ENCODE measurements around the gene ENC1.

ENC1 gene

DNA sequence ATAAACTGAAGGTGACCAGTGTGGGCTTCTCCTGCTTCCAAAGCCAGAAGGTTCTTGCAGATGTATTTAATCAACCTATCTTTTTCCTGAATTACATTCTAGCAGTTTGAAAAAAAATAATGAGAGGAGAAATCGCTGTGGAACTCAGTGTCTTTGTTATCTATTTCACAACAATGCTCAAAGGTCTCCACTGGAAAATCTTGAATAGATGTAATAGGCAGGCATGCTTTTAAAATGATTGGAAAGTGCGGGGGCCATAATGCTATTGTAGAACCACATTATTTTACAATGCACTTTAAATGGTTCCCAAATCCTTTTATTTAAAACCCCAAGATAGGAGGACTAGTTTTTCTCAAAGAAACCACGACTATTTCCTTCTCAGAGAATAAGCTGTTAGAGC lies 23.3 kb downstream of the ENC1 start:
- DNase-seq, result no peak
- no peaks in the 10 kb centered on the region for H3K4me1 ChIP-seq (ENCODE audit: control insufficient read depth in 1 of 2, insufficient read depth in 2 of 2, low read length in 2 of 2)
- no peak overlapping the region for H3K9ac ChIP-seq (ENCODE audit: low read length)
- H3K14ac ChIP-seq (ENCODE audit: low read length), result no peak overlapping the region
- no peak overlapping the region for H4K8ac ChIP-seq (ENCODE audit: low read depth, low read length)
- no peak overlapping the region for H3K27ac ChIP-seq (ENCODE audit: low read depth, low read length)
- no peak overlapping the region for H4K91ac ChIP-seq (ENCODE audit: low read depth, low read length)
- no peaks in the 10 kb centered on the region for H3K36me3 ChIP-seq (ENCODE audit: control insufficient read depth in 1 of 2, insufficient read depth in 2 of 2, low read length in 2 of 2)
- no peak overlapping the region for H3K4me2 ChIP-seq (ENCODE audit: low read length)
- H3K9me3 ChIP-seq (ENCODE audit: insufficient read depth, low read depth, low read length), result peaks cover 2% of the 10 kb centered on the region
- peaks cover 2% of the 10 kb centered on the region for H3K79me1 ChIP-seq (ENCODE audit: low read length)
- H4K12ac ChIP-seq (ENCODE audit: low read depth, low read length), result no peak overlapping the region
- no CpG with 5 or more reads among the region's 3 CpGs for WGBS (ENCODE audit: extremely low coverage, insufficient coverage, insufficient read length)
- no peak overlapping the region for H2BK120ac ChIP-seq (ENCODE audit: insufficient read depth, low read length, poor library complexity)
- no peaks in the 10 kb centered on the region for H3K79me2 ChIP-seq (ENCODE audit: control insufficient read depth, insufficient read depth, low read length, poor library complexity)
- no peaks in the 10 kb centered on the region for H3K27me3 ChIP-seq (ENCODE audit: insufficient read depth, low read length)
- H3K23ac ChIP-seq (ENCODE audit: low read length), result no peak overlapping the region
- no peak overlapping the region for H2AFZ ChIP-seq (ENCODE audit: insufficient read depth, low read length, poor library complexity)
- H2AK5ac ChIP-seq (ENCODE audit: low read length), result no peak overlapping the region
- no peak overlapping the region for H3K4me3 ChIP-seq (ENCODE audit: low read depth, low read length)
- H3K18ac ChIP-seq (ENCODE audit: low read length), result no peak overlapping the region
- no peak overlapping the region for H2BK12ac ChIP-seq (ENCODE audit: low read length)
- no peak overlapping the region for H3K4ac ChIP-seq (ENCODE audit: low read depth, low read length)
- H2BK5ac ChIP-seq (ENCODE audit: low read depth, low read length, poor library complexity), result no peak overlapping the region

DNA sequence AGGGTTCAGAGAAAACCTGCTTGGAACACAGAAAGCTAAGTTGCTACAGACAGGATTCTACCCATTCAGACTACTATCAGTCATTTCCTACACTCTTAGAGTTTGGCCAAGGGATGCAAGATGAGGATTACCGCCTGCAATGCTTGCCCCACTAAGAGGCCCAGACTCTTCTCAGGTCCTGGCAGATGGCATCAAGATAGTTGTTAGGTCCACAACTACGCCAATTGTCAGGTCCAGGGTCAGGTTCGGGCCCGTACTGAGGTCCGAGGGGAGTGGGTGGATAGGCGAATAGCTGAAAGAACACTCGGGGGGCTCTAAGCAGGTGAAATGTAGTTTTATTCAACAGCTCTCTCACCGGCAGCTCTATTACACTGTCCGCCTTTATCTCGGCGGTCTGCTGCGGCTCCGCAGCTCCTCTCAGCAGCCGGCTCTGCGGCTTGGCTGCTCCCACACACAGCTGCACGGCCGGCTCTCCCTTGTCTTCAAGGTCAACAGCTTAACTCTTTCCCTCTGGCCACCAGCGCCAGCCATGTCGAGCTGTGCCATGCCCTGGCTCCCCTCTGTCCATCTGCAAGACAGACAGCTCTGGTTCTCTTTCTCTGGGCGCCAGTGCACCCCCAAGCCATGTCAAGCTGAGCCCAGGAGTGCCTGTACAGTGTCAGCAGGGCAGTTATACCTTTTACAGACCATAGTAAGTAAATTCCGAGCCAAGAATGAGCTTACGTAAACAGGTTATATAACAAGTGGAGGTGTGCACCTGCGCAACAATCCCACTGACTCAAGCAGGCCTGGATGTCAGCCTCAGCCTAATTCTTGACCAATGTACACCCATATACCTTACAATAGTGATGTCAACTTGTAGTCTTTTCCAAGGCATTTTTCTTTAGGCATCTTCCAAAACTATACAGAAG lies 24.0 kb downstream of the ENC1 start:
- no peaks in the 10 kb centered on the region for H3K79me2 ChIP-seq (ENCODE audit: control insufficient read depth, insufficient read depth, low read length, poor library complexity)
- H2BK120ac ChIP-seq (ENCODE audit: insufficient read depth, low read length, poor library complexity), result peak overlapping the region; percentile 18
- WGBS (ENCODE audit: extremely low coverage, insufficient coverage, insufficient read length), result no CpG with 5 or more reads among the region's 23 CpGs
- no peak overlapping the region for H3K14ac ChIP-seq (ENCODE audit: low read length)
- no peak overlapping the region for H3K4me3 ChIP-seq (ENCODE audit: low read depth, low read length)
- H4K8ac ChIP-seq (ENCODE audit: low read depth, low read length), result no peak overlapping the region
- H3K27ac ChIP-seq (ENCODE audit: low read depth, low read length), result no peak overlapping the region
- H3K9me3 ChIP-seq (ENCODE audit: insufficient read depth, low read depth, low read length), result peaks cover 2% of the 10 kb centered on the region
- H3K27me3 ChIP-seq (ENCODE audit: insufficient read depth, low read length), result no peaks in the 10 kb centered on the region
- peak overlapping the region; percentile 1 for H3K4ac ChIP-seq (ENCODE audit: low read depth, low read length)
- peak overlapping the region; percentile 26 for H2BK12ac ChIP-seq (ENCODE audit: low read length)
- H4K12ac ChIP-seq (ENCODE audit: low read depth, low read length), result no peak overlapping the region
- H3K18ac ChIP-seq (ENCODE audit: low read length), result no peak overlapping the region
- H2BK5ac ChIP-seq (ENCODE audit: low read depth, low read length, poor library complexity), result no peak overlapping the region
- peaks cover 2% of the 10 kb centered on the region for H3K79me1 ChIP-seq (ENCODE audit: low read length)
- no peak overlapping the region for H3K23ac ChIP-seq (ENCODE audit: low read length)
- H3K4me2 ChIP-seq (ENCODE audit: low read length), result no peak overlapping the region
- H4K91ac ChIP-seq (ENCODE audit: low read depth, low read length), result peak overlapping the region; percentile 26
- H3K4me1 ChIP-seq (ENCODE audit: control insufficient read depth in 1 of 2, insufficient read depth in 2 of 2, low read length in 2 of 2), result peaks cover 0 to 4% of the 10 kb centered on the region in 2 experiments
- H2AK5ac ChIP-seq (ENCODE audit: low read length), result peak overlapping the region; percentile 55
- no peak for DNase-seq
- no peak overlapping the region for H2AFZ ChIP-seq (ENCODE audit: insufficient read depth, low read length, poor library complexity)
- H3K9ac ChIP-seq (ENCODE audit: low read length), result no peak overlapping the region
- no peaks in the 10 kb centered on the region for H3K36me3 ChIP-seq (ENCODE audit: control insufficient read depth in 1 of 2, insufficient read depth in 2 of 2, low read length in 2 of 2)

DNA sequence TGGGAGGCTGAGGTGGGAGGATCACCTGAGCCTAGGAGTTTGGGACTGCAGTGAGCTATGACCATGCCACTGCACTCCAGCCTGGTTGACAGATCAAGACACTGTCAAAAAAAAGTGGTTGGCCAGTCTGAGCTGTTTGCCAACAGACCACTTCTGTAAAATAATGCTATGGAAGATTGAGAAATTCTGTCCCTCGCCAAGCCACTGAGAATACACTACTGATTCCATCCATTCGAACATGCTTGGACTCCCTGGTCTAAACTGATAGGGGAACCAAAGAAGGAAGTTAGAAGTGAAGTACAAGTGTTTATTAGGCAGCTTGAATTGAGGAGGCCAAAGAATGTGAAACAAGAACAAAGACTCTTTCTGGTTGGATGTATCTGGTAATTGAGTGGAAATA lies 27.2 kb downstream of the ENC1 start:
- H2BK5ac ChIP-seq (ENCODE audit: low read depth, low read length, poor library complexity), result no peak overlapping the region
- H3K14ac ChIP-seq (ENCODE audit: low read length), result no peak overlapping the region
- no peaks in the 10 kb centered on the region for H3K36me3 ChIP-seq (ENCODE audit: control insufficient read depth in 1 of 2, insufficient read depth in 2 of 2, low read length in 2 of 2)
- H2AFZ ChIP-seq (ENCODE audit: insufficient read depth, low read length, poor library complexity), result no peak overlapping the region
- no peak overlapping the region for H3K4me3 ChIP-seq (ENCODE audit: low read depth, low read length)
- no peak overlapping the region for H3K4ac ChIP-seq (ENCODE audit: low read depth, low read length)
- no peak overlapping the region for H3K27ac ChIP-seq (ENCODE audit: low read depth, low read length)
- no peaks in the 10 kb centered on the region for H3K27me3 ChIP-seq (ENCODE audit: insufficient read depth, low read length)
- DNase-seq, result no peak
- no peak overlapping the region for H4K8ac ChIP-seq (ENCODE audit: low read depth, low read length)
- H3K4me2 ChIP-seq (ENCODE audit: low read length), result no peak overlapping the region
- no peak overlapping the region for H4K12ac ChIP-seq (ENCODE audit: low read depth, low read length)
- H3K4me1 ChIP-seq (ENCODE audit: control insufficient read depth in 1 of 2, insufficient read depth in 2 of 2, low read length in 2 of 2), result peaks cover 0 to 4% of the 10 kb centered on the region in 2 experiments
- H2AK5ac ChIP-seq (ENCODE audit: low read length), result no peak overlapping the region
- H3K18ac ChIP-seq (ENCODE audit: low read length), result no peak overlapping the region
- no peaks in the 10 kb centered on the region for H3K9me3 ChIP-seq (ENCODE audit: insufficient read depth, low read depth, low read length)
- no peak overlapping the region for H2BK12ac ChIP-seq (ENCODE audit: low read length)
- peaks cover 1% of the 10 kb centered on the region for H3K79me1 ChIP-seq (ENCODE audit: low read length)
- H4K91ac ChIP-seq (ENCODE audit: low read depth, low read length), result no peak overlapping the region
- H3K9ac ChIP-seq (ENCODE audit: low read length), result no peak overlapping the region
- H3K79me2 ChIP-seq (ENCODE audit: control insufficient read depth, insufficient read depth, low read length, poor library complexity), result no peaks in the 10 kb centered on the region
- WGBS (ENCODE audit: extremely low coverage, insufficient coverage, insufficient read length), result no CpG with 5 or more reads among the region's 2 CpGs
- H3K23ac ChIP-seq (ENCODE audit: low read length), result no peak overlapping the region
- no peak overlapping the region for H2BK120ac ChIP-seq (ENCODE audit: insufficient read depth, low read length, poor library complexity)

DNA sequence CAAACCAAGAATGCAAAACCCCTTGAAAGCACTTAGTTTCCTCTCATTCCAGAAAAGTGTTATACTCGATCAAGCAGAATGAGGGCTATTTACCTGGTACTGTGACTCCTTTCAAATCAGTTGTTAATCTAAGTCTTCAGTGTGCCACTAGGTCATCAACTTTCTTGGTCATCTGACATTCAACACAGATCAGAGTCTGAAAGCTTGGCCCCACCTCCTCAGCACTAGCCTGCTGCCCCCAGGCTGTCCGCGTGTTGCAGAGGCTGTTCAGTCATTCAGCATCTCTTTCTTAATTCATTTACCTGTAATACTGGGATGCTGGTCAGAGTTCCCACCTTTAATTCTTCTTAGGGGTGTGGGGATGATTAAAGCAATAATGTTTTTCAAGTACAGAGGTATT lies 28.5 kb downstream of the ENC1 start:
- no peaks in the 10 kb centered on the region for H3K79me2 ChIP-seq (ENCODE audit: control insufficient read depth, insufficient read depth, low read length, poor library complexity)
- WGBS (ENCODE audit: extremely low coverage, insufficient coverage, insufficient read length), result no CpG with 5 or more reads among the region's 3 CpGs
- H3K4ac ChIP-seq (ENCODE audit: low read depth, low read length), result no peak overlapping the region
- H3K23ac ChIP-seq (ENCODE audit: low read length), result no peak overlapping the region
- no peak overlapping the region for H2BK5ac ChIP-seq (ENCODE audit: low read depth, low read length, poor library complexity)
- no peak overlapping the region for H2AK5ac ChIP-seq (ENCODE audit: low read length)
- no peak overlapping the region for H3K27ac ChIP-seq (ENCODE audit: low read depth, low read length)
- H3K18ac ChIP-seq (ENCODE audit: low read length), result no peak overlapping the region
- no peak overlapping the region for H2BK120ac ChIP-seq (ENCODE audit: insufficient read depth, low read length, poor library complexity)
- DNase-seq, result peak in 1 of 2 donors; percentile 37
- H3K4me3 ChIP-seq (ENCODE audit: low read depth, low read length), result no peak overlapping the region
- H3K9me3 ChIP-seq (ENCODE audit: insufficient read depth, low read depth, low read length), result no peaks in the 10 kb centered on the region
- no peak overlapping the region for H3K4me2 ChIP-seq (ENCODE audit: low read length)
- H3K79me1 ChIP-seq (ENCODE audit: low read length), result peaks cover 1% of the 10 kb centered on the region
- peaks cover 0 to 4% of the 10 kb centered on the region in 2 experiments for H3K4me1 ChIP-seq (ENCODE audit: control insufficient read depth in 1 of 2, insufficient read depth in 2 of 2, low read length in 2 of 2)
- peak overlapping the region; percentile 25 for H4K91ac ChIP-seq (ENCODE audit: low read depth, low read length)
- H2BK12ac ChIP-seq (ENCODE audit: low read length), result no peak overlapping the region
- no peaks in the 10 kb centered on the region for H3K36me3 ChIP-seq (ENCODE audit: control insufficient read depth in 1 of 2, insufficient read depth in 2 of 2, low read length in 2 of 2)
- no peak overlapping the region for H2AFZ ChIP-seq (ENCODE audit: insufficient read depth, low read length, poor library complexity)
- no peak overlapping the region for H4K12ac ChIP-seq (ENCODE audit: low read depth, low read length)
- H3K27me3 ChIP-seq (ENCODE audit: insufficient read depth, low read length), result no peaks in the 10 kb centered on the region
- H3K14ac ChIP-seq (ENCODE audit: low read length), result no peak overlapping the region
- no peak overlapping the region for H3K9ac ChIP-seq (ENCODE audit: low read length)
- no peak overlapping the region for H4K8ac ChIP-seq (ENCODE audit: low read depth, low read length)
